Ovary (tissue), 9 donors: Measurements from ENCODE around the gene PTPRA. TPM values are rescaled to one million over a fixed set of nuclear protein-coding genes. Genes with fewer than 3 reads are reported as not detected.

ENCODE experiments used
- DNase-seq, 5 donors: peaks; one replicate each; pipeline ENCODE4 v3.0.0-alpha.2; 2019 to 2020
- H3K27ac ChIP-seq, 2 donors: fragments of 200-600 bp; one replicate each; pipeline versions ENCODE4 v1.5.1 to v1.8.0; 2019 to 2022
- H3K27me3 ChIP-seq: fragments of 200-600 bp; one replicate; pipeline ENCODE4 v1.8.0; 2022
- H3K36me3 ChIP-seq: fragments of 200-600 bp; sonication (generic); one replicate; pipeline ENCODE4 v1.5.1; 2019
- H3K4me1 ChIP-seq: one replicate; pipeline ENCODE4 v1.8.1; 2013; ENCODE audit warnings: mild to moderate bottlenecking, moderate library complexity; ENCODE audit not compliant: insufficient read depth
- H3K4me3 ChIP-seq: fragments of 200-600 bp; sonication (generic); one replicate; pipeline ENCODE4 v1.5.1; 2017
- H3K9me3 ChIP-seq, 2 donors: fragments of 200-600 bp in 1 of 2; sonication (generic) in 1 of 2; one replicate each; pipeline versions ENCODE4 v1.5.1 to v1.8.1; 2013 to 2019; ENCODE audit warnings: mild to moderate bottlenecking in 1 of 2, moderate library complexity in 1 of 2
- EP300 ChIP-seq: sonication (generic); formaldehyde crosslinking; IDR thresholded peaks from one replicate; pipeline ENCODE4 v1.6.1; 2017; ENCODE audit warnings: antibody characterized with exemption
- POLR2A ChIP-seq: fragments of 450-650 bp; IDR thresholded peaks from one replicate; pipeline ENCODE4 v1.6.1; 2017; ENCODE audit warnings: antibody characterized with exemption, mild to moderate bottlenecking, moderate library complexity
- WGBS, 3 donors: extraction: QIAGEN DNeasy Blood & Tissue Kit in 1 of 3; methylation state at CpG; one replicate each; pipeline versions ENCODE4 v1.1.5 to v1.1.7; 2013 to 2017; 5-methylcytosine and 5-hydroxymethylcytosine counted together
- intact Hi-C, 4 donors: fragments of 100-400 bp; cut with DNase I; formaldehyde crosslinking; loops; one replicate each; pipeline versions ENCODE4 v1.11.0 to v1.15.1; 2022 to 2023
- polyA plus RNA-seq, 2 donors: library from polyadenylated mRNA; stranded (reverse); fragments of 200-250 nt in 1 of 2; fragments of 350-450 nt in 1 of 2; fragmentation: Illumina TruSeq in 1 of 2; extraction: RNeasy Lipid Tissue Mini Kit (QIAGEN cat#74804) in 1 of 2; gene quantifications; one replicate each; pipeline ENCODE4 v1.2.3, GENCODE V29; 2013 to 2014
- total RNA-seq, 7 donors: library from RNA; depleted of rRNA in 2 of 7; stranded (reverse); fragments of >200 nt in 2 of 7; fragmentation: NEBNext Ultra II Directional in 3 of 7; extraction: Animal tissue kit (Norgen Biotek cat#: 25700) in 3 of 7; gene quantifications; one replicate each; pipeline versions ENCODE4 v1.1.0 to v1.2.4, GENCODE V29; 2016 to 2023
- TF ChIP-seq, protein P1 (sequence below), 3 donors: fragments of 450-650 bp in 2 of 3; fragments of 200-600 bp in 1 of 3; IDR thresholded peaks; one replicate each; pipeline versions ENCODE4 v1.5.1 to v1.8.0; 2016 to 2022; ENCODE audit warnings: antibody characterized with exemption in 3 of 3, mild to moderate bottlenecking in 1 of 3
- donor health status: DM: no; HTN: no; CAD: no; lungs with moderate emphysema.
- donor health status: DM: no; HTN: no; CAD: no.
- donor health status: Bipolar disorder and iron deficiency.
- donor health status: DM: yes; HTN: yes; CAD: no.
- donor health status: DM: no; HTN: no; CAD: no.
- donor health status: DM: yes; HTN: yes; CAD: no.

PTPRA gene
- total and polyA plus RNA-seq, 9 donors: 40.7 to 178 (median 71.8) TPM

DNA sequence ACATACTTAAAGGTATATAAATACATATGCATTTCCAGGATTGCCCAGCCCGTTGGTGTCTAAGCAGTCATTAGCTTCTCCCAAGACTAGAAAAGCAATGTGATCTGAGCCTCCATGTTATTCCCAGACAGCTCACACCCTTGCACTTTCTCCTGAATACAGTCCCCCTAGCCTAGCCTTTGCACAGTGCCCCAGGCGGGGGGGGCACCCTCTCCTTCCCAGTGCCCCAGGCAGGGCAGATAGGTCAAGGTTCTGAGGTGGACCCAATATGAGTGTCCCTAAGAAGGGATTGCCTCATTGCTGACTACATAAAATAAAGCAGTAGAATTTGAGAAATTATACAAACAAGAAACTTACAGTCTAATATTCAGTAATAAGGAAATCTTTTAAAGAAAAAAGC lies 154.7 kb downstream of the PTPRA start:
- Histone ChIP-seq H3K27ac (no peak overlapping the region), H3K36me3 (no peaks in the 10 kb centered on the region), H3K4me3 (no peak overlapping the region), H3K9me3 (no peaks in the 10 kb centered on the region), H3K27me3 (no peaks in the 10 kb centered on the region), H3K4me1 (no peaks in the 10 kb centered on the region)
- no peak for DNase-seq
- TF ChIP-seq POLR2A: no peak
- no peak for TF ChIP-seq EP300
- TF ChIP-seq, protein P1, sequence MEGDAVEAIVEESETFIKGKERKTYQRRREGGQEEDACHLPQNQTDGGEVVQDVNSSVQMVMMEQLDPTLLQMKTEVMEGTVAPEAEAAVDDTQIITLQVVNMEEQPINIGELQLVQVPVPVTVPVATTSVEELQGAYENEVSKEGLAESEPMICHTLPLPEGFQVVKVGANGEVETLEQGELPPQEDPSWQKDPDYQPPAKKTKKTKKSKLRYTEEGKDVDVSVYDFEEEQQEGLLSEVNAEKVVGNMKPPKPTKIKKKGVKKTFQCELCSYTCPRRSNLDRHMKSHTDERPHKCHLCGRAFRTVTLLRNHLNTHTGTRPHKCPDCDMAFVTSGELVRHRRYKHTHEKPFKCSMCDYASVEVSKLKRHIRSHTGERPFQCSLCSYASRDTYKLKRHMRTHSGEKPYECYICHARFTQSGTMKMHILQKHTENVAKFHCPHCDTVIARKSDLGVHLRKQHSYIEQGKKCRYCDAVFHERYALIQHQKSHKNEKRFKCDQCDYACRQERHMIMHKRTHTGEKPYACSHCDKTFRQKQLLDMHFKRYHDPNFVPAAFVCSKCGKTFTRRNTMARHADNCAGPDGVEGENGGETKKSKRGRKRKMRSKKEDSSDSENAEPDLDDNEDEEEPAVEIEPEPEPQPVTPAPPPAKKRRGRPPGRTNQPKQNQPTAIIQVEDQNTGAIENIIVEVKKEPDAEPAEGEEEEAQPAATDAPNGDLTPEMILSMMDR (IDR thresholded peaks at IDR 0.05): no peak
- intact Hi-C loops: no loop called here
- 78 to 81% (median 80%) methylated on average over 2 of the region's 2 CpGs for WGBS, 3 donors

DNA sequence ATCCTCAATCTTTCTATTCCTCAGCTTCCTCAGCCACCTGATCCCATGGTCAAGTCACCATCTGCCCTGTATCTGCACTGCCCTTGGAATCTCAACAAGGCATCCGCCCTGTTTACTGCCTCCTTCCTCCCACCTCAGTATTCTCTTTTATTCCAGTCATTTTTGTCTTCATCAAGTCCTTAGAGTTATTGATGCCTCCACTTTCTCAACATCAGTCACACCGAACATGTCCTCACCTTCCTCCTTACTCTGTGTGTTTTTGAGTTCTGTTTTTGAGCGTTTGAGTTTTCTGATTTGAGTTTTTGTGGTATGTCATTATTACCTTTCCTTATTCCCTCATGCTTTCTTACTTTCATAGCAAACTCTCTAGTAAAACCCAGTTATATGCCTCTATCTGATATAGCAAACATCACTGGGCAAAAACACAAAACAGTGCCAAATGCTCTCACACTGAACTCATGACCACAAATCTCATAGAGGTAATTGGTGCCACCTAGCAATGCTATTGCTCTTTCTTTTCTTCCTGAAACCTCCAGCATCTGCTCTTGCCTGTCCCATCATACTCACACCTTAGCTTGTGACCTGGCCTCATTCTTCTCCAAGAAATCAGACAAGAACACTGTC lies 158.4 kb downstream of the PTPRA start:
- H3K4me3 ChIP-seq: no peak overlapping the region
- intact Hi-C loops: no loop called here

DNA sequence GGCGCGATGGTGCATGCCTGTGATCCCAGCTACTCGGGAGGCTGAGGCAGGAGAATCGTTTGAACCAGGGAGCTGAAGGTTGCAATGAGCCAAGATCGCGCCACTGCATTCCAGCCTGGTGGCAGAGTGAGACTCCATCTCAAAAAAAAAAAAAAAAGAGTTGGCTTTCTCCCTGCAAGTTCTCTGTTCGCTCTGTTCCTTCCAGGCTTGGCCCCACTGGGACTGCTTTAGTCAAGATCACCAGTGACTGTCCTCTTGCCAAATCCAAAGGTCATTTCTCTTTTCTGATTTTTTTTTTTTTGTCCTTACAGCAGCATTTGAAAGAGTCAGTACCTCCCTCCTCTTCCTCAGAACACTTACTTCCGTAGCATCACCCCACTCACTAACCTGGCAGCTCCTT lies 159.3 kb downstream of the PTPRA start:
- DNase-seq: no peak
- H3K36me3 ChIP-seq: no peaks in the 10 kb centered on the region
- 82 to 89% (median 85%) methylated on average over 8 of the region's 8 CpGs for WGBS, 3 donors
- intact Hi-C loops: no loop called here
- TF ChIP-seq POLR2A: no peak
- TF ChIP-seq EP300: no peak
- TF ChIP-seq, protein P1 (IDR thresholded peaks at IDR 0.05): no peak
- H3K4me1 ChIP-seq: no peaks in the 10 kb centered on the region
- H3K27me3 ChIP-seq: no peaks in the 10 kb centered on the region
- H3K4me3 ChIP-seq: no peak overlapping the region
- H3K9me3 ChIP-seq: no peaks in the 10 kb centered on the region
- H3K27ac ChIP-seq: no peak overlapping the region

More for the DNA sequence above, 158.4 kb downstream of the PTPRA start:
- H3K36me3 ChIP-seq: no peaks in the 10 kb centered on the region
- TF ChIP-seq, protein P1 (IDR thresholded peaks at IDR 0.05): no peak
- TF ChIP-seq POLR2A (no peak), EP300 (no peak)
- WGBS, 3 donors: 92 to 94% (median 94%) methylated on average over 3 of the region's 3 CpGs
- DNase-seq: no peak
- no peak overlapping the region for H3K27ac ChIP-seq
- no peaks in the 10 kb centered on the region for H3K9me3 ChIP-seq
- H3K4me1 ChIP-seq: no peaks in the 10 kb centered on the region
- no peaks in the 10 kb centered on the region for H3K27me3 ChIP-seq

DNA sequence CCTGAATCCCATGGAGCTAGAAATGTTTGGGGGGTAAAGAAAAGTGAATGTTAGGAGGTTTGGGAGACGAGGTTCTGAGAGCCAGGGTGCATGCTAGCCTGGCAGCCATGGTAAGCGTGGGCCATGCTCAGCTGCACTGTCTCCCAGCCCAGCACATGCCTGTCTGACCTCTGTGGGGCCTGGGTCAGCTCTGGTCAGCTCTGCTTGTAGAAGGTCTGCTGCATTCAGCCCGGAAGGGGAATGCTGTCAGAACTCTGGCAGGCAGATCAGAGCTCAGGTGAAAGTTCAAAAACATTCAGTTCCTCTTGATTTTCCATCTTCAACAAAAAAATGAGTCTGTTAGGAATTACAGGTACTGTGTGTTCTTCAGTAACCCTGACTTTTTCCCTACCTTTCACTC lies 164.4 kb downstream of the PTPRA start:
- 74 to 82% (median 76%) methylated on average over 3 of the region's 3 CpGs for WGBS, 3 donors
- Histone ChIP-seq H3K9me3 (no peaks in the 10 kb centered on the region), H3K27ac (no peak overlapping the region), H3K36me3 (no peaks in the 10 kb centered on the region), H3K27me3 (no peaks in the 10 kb centered on the region), H3K4me3 (no peak overlapping the region), H3K4me1 (peaks cover 10% of the 10 kb centered on the region)
- TF ChIP-seq POLR2A (no peak), EP300 (no peak)
- TF ChIP-seq, protein P1 (IDR thresholded peaks at IDR 0.05): no peak
- no peak for DNase-seq
- intact Hi-C loops: no loop called here
